Effector memory CD4-positive, alpha-beta T cell (primary cell): ENCODE results near the gene PHF21A.

Experiments used
- DNase-seq, 3 donors: peaks; one replicate each; pipeline ENCODE4 v3.0.0-alpha.2; 2020
- H3K27ac ChIP-seq: 2 replicates; pipeline ENCODE4 v1.7.0; 2013; ENCODE audit warnings: mild to moderate bottlenecking, low read length, moderate library complexity; ENCODE audit not compliant: insufficient read depth, poor library complexity, severe bottlenecking
- H3K27me3 ChIP-seq: replicated peaks from 2 replicates; pipeline ENCODE4 v1.7.0; 2013; ENCODE audit warnings: mild to moderate bottlenecking, low read length; ENCODE audit not compliant: insufficient read depth, control insufficient read depth, poor library complexity, severe bottlenecking
- H3K36me3 ChIP-seq: 2 replicates; pipeline ENCODE4 v1.7.0; 2013; ENCODE audit warnings: mild to moderate bottlenecking, low read length, moderate library complexity; ENCODE audit not compliant: control insufficient read depth, insufficient read depth
- H3K4me1 ChIP-seq: 2 replicates; pipeline ENCODE4 v1.7.0; 2013; ENCODE audit warnings: low read length, mild to moderate bottlenecking; ENCODE audit not compliant: control insufficient read depth, insufficient read depth, poor library complexity, severe bottlenecking
- H3K4me3 ChIP-seq: 2 replicates; pipeline ENCODE4 v1.7.0; 2013; ENCODE audit warnings: low read length, low read depth, mild to moderate bottlenecking; ENCODE audit not compliant: insufficient read depth, poor library complexity, severe bottlenecking
- H3K9me3 ChIP-seq: 2 replicates; pipeline ENCODE4 v1.7.0; 2013; ENCODE audit warnings: mild to moderate bottlenecking, low read length, moderate library complexity; ENCODE audit not compliant: control insufficient read depth

Gene PHF21A

DNA sequence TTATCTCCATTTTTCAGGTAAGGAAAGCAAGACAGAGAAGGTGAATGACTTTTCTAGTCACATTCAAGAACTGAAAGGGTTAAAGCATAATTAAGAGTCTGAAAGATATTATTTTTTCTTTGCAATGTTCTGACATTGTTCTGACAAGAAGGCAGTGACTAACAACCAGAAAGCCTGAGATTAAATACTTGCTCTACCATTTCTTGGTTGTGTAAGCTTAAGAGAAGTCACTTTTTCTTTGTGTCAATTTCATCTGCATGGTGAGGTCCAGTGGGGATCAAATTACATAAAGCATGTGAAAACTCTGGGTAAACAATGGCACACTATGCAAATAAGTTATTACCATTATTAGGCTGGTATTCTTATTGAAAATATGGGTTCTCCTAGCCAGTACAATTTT lies 73.7 kb downstream of the PHF21A start:
- no peak overlapping the region for H3K27ac ChIP-seq
- DNase-seq, result no peak
- no peak overlapping the region for H3K4me3 ChIP-seq
- no peaks in the 10 kb centered on the region for H3K36me3 ChIP-seq
- H3K9me3 ChIP-seq, result no peaks in the 10 kb centered on the region
- no peaks in the 10 kb centered on the region for H3K27me3 ChIP-seq
- H3K4me1 ChIP-seq, result no peaks in the 10 kb centered on the region

DNA sequence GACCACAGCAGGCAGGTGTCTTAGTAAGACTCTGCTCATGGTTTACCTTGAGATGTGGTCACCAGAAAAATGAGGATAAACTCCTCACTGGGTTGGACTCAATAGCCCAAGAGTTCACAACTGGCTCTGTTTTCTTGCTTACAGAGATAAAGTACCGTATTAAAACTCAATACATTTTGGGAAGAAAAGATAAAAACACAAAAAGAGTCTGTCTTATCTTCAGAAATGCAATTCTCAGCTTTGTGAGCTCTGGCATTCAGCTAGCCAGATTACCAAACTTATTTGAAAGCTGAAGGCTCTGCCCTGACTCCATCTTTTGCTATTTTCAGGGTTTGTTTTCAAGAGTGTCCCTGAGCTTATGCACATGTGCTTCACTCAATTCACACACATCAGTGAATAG lies 75.4 kb downstream of the PHF21A start:
- Histone ChIP-seq H3K27me3 (no peaks in the 10 kb centered on the region), H3K36me3 (no peaks in the 10 kb centered on the region), H3K4me1 (peaks cover 4% of the 10 kb centered on the region), H3K27ac (no peak overlapping the region), H3K9me3 (no peaks in the 10 kb centered on the region), H3K4me3 (no peak overlapping the region)
- no peak for DNase-seq

DNA sequence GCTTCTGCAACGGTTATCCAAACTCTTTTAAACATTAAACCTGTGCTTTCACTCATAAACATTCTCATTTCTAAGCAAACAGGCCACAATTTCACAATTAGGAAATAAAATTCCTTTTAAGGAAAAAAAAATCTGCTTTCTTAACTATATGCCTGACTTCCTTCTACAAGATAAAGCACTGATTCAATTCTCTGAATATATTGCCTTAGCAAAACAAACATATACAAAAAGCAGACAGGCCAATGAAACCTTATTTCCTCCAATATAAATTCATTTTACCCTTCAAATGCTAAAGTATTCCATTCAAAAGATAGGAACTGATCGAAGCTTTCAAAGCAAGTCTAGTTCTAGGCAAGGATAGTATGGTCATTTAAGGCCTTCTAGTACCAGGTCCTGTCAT lies 76.7 kb downstream of the PHF21A start:
- H3K4me1 ChIP-seq, result peaks cover 7% of the 10 kb centered on the region
- H3K9me3 ChIP-seq, result no peaks in the 10 kb centered on the region
- H3K27ac ChIP-seq, result no peak overlapping the region
- no peaks in the 10 kb centered on the region for H3K36me3 ChIP-seq
- no peak for DNase-seq
- no peak overlapping the region for H3K4me3 ChIP-seq
- H3K27me3 ChIP-seq, result no peaks in the 10 kb centered on the region

GRCh38 chr11:46039990-46040389 lies 81.3 kb downstream of the PHF21A start:
- Histone ChIP-seq H3K27me3 (no peaks in the 10 kb centered on the region), H3K4me3 (no peak overlapping the region), H3K4me1 (peaks cover 7% of the 10 kb centered on the region), H3K36me3 (no peaks in the 10 kb centered on the region), H3K27ac (no peak overlapping the region), H3K9me3 (no peaks in the 10 kb centered on the region)
- no peak for DNase-seq

DNA sequence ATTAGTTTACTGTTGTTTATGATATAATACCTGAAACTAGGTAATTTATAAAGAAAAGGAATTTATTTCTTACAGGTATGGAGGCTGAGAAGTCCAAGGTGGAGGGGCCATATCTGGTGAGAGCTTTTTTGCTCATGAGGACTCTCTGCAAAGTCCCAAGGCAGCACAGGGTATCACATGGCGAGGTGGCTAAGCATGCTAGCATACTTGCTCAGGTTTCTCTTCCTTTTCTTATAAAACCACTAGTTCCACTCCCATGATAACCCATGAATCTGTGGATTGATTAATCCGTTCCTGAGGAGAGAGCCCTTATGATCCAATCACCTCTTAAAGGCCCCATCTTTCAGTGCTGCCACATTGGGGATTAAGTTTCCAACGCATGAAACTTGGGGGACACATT lies 82.7 kb downstream of the PHF21A start:
- Histone ChIP-seq H3K27ac (no peak overlapping the region), H3K9me3 (no peaks in the 10 kb centered on the region), H3K27me3 (no peaks in the 10 kb centered on the region), H3K4me1 (peaks cover 7% of the 10 kb centered on the region), H3K36me3 (no peaks in the 10 kb centered on the region), H3K4me3 (no peak overlapping the region)
- no peak for DNase-seq

GRCh38 chr11:46036969-46037368 lies 84.3 kb downstream of the PHF21A start:
- DNase-seq, result no peak
- H3K36me3 ChIP-seq, result no peaks in the 10 kb centered on the region
- no peak overlapping the region for H3K27ac ChIP-seq
- no peaks in the 10 kb centered on the region for H3K27me3 ChIP-seq
- peaks cover 7% of the 10 kb centered on the region for H3K4me1 ChIP-seq
- H3K9me3 ChIP-seq, result no peaks in the 10 kb centered on the region
- H3K4me3 ChIP-seq, result no peak overlapping the region

DNA sequence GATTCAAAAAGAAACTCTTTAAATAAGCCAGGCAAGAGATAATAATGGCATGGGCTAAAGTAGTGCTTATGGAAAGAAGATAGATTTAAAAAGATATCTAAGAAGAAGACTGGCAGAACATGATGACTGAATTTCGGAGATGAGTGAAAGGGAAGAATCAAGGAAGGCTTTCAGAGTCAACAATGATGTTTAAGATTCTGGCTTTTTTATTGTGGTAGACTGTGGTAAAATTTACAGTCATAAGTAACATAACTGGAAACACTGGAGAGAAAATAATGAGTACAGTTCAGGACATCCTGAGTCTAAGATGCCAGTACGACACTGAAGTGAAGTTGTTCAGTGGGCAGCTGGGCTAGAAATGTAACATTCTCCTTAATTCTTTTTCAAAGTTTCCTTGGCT lies 85.2 kb downstream of the PHF21A start:
- Histone ChIP-seq H3K4me3 (no peak overlapping the region), H3K36me3 (no peaks in the 10 kb centered on the region), H3K27me3 (no peaks in the 10 kb centered on the region), H3K4me1 (peaks cover 5% of the 10 kb centered on the region), H3K9me3 (no peaks in the 10 kb centered on the region), H3K27ac (no peak overlapping the region)
- no peak for DNase-seq

GRCh38 chr11:46034041-46034440 lies 87.2 kb downstream of the PHF21A start:
- Histone ChIP-seq H3K27me3 (no peaks in the 10 kb centered on the region), H3K36me3 (no peaks in the 10 kb centered on the region), H3K9me3 (no peaks in the 10 kb centered on the region), H3K4me3 (no peak overlapping the region), H3K4me1 (no peaks in the 10 kb centered on the region), H3K27ac (no peak overlapping the region)
- no peak for DNase-seq

DNA sequence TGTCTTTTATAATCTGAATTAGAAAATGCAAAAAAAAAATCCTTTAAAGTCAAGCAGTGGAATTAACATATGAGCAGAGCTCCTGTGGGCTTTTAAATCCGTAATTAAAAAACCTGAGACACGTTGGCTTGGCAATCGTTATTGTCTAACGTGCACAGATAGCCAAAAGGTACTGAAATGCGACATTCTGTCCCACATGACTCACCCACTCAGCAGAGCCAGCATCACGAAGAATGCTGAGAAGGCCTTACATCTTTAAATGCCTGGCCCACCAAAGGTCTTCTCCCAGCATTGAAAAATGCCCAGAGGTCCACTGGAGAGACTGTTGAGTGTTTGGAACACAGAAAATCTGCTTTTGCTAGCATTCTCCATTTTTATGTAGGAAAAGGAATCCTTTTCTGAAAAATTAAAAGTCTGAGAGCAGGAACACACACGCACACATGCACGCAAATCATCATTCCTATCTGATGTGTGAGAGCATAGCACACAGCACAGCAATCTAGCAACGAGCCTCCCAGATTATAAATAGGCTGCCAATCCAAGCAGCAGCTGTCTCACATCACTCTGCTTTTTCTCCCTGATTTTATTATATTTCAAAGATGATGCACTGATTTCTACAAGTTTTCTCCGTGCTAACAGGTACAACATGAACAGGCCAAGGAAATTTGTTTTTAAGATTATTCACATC lies 94.5 kb downstream of the PHF21A start:
- H3K27me3 ChIP-seq, result no peaks in the 10 kb centered on the region
- no peaks in the 10 kb centered on the region for H3K36me3 ChIP-seq
- H3K9me3 ChIP-seq, result no peaks in the 10 kb centered on the region
- H3K4me3 ChIP-seq, result no peak overlapping the region
- no peak overlapping the region for H3K27ac ChIP-seq
- H3K4me1 ChIP-seq, result no peaks in the 10 kb centered on the region
- DNase-seq, result no peak

DNA sequence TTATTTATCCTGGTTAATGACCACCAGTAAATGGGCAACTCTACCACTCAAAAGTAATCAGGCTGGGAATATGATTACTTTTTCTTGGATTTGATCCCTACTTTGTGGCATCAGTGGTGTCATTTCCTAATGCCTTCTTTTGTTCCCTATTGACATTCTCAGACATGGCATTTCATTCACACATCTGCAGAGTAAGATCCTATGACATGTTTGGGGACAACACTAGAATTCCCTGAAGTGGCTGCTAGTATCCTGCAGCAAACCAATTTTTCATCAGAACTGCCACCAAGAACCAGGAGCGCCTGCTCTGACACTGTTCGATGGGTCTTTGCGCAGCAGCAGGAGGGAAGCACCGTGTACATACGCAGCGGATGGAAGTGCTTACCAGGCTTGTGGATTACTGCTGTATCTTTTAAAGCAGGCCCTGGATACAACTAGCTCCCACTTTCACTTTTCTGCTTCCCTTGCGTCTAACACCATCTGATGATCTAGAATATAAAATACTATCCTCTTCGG lies 101.1 kb downstream of the PHF21A start:
- no peak for DNase-seq
- Histone ChIP-seq H3K4me1 (no peaks in the 10 kb centered on the region), H3K4me3 (no peak overlapping the region), H3K27me3 (no peaks in the 10 kb centered on the region), H3K9me3 (no peaks in the 10 kb centered on the region), H3K27ac (no peak overlapping the region), H3K36me3 (no peaks in the 10 kb centered on the region)
